AG04450 (cell line): ENCODE results near the gene TSPAN13. TPM values are rescaled to one million over a fixed set of nuclear protein-coding genes. Genes with fewer than 3 reads are reported as not detected.

ENCODE experiments used
- CTCF ChIA-PET: fragments of 300-600, 350-600 bp; formaldehyde crosslinking; extraction: SDS; loops from one replicate; lab custom pipeline; 2022; ENCODE audit warnings: antibody characterized with exemption, inconsistent platforms; lab: Charles Lee
- POLR2A ChIA-PET: fragments of 350-600 bp; formaldehyde crosslinking; extraction: SDS; loops from one replicate; lab custom pipeline; 2021; ENCODE audit warnings: antibody characterized with exemption, inconsistent platforms; lab: Yijun Ruan, JAX
- DNase-seq: peaks from one replicate; pipeline ENCODE4 v3.0.0-alpha.2; 2011; ENCODE audit warnings: low read depth, low spot score
- H3K27ac ChIP-seq: one replicate; pipeline ENCODE4 v1.5.1; 2012; ENCODE audit warnings: low read depth, low read length, control low read depth
- H3K27me3 ChIP-seq: one replicate; pipeline ENCODE4 v1.6.0; 2012; ENCODE audit warnings: low read length; ENCODE audit not compliant: control insufficient read depth, insufficient read depth
- H3K4me3 ChIP-seq: 2 replicates; pipeline ENCODE4 v1.5.1; 2011; ENCODE audit warnings: mild to moderate bottlenecking, low read depth, low read length, control low read depth
- H3K9me3 ChIP-seq: 2 replicates; pipeline ENCODE4 v1.5.1; 2012; ENCODE audit warnings: low read length; ENCODE audit not compliant: control insufficient read depth, insufficient read depth
- polyA plus RNA-seq: library from polyadenylated mRNA; depleted of rRNA; stranded (reverse); fragments of >200 nt; gene quantifications from 2 replicates; pipeline ENCODE4 v1.2.3, GENCODE V29; 2011
- TF ChIP-seq, protein P1 (sequence below): IDR thresholded peaks from 2 replicates; pipeline ENCODE4 v1.5.1; 2011; ENCODE audit warnings: low read depth, low read length, control low read depth, inconsistent platforms

The TSPAN13 gene
- polyA plus RNA-seq, 1 experiment: 10.1 TPM

- TF ChIP-seq, protein P1, sequence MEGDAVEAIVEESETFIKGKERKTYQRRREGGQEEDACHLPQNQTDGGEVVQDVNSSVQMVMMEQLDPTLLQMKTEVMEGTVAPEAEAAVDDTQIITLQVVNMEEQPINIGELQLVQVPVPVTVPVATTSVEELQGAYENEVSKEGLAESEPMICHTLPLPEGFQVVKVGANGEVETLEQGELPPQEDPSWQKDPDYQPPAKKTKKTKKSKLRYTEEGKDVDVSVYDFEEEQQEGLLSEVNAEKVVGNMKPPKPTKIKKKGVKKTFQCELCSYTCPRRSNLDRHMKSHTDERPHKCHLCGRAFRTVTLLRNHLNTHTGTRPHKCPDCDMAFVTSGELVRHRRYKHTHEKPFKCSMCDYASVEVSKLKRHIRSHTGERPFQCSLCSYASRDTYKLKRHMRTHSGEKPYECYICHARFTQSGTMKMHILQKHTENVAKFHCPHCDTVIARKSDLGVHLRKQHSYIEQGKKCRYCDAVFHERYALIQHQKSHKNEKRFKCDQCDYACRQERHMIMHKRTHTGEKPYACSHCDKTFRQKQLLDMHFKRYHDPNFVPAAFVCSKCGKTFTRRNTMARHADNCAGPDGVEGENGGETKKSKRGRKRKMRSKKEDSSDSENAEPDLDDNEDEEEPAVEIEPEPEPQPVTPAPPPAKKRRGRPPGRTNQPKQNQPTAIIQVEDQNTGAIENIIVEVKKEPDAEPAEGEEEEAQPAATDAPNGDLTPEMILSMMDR: no peak
- no peak overlapping the region for H3K4me3 ChIP-seq
- DNase-seq: no peak
- no peak overlapping the region for H3K27ac ChIP-seq
- ChIA-PET POLR2A (no interaction called here), CTCF (no interaction called here)
- no peaks in the 10 kb centered on the region for H3K9me3 ChIP-seq
- H3K27me3 ChIP-seq: no peaks in the 10 kb centered on the region
Observed at GRCh38 chr7:16729541-16729940, 24.0 kb upstream of the TSPAN13 start.

DNA sequence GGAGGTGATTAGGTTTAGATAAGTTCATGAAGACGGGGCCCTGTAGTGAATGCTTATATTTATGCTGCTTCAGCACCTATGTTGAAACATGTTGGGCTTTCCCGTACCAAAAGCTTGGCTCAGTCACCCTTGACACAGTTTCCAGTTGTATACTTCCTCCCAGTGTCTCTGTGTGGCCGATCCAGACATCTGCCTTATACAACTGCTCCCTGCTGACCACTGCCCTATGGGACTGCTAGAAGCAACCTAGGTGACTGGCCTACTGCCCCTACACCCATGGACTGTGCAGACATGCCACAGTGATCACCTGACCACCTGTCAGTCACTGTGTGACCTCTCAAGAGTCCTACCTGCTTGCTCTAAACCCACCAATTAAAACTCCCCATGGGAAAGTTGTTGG is 22.6 kb upstream of the TSPAN13 start:
- H3K9me3 ChIP-seq: no peaks in the 10 kb centered on the region
- ChIA-PET POLR2A (no interaction called here), CTCF (no interaction called here)
- no peak overlapping the region for H3K4me3 ChIP-seq
- H3K27ac ChIP-seq: no peak overlapping the region
- TF ChIP-seq, protein P1: no peak
- no peak for DNase-seq
- no peaks in the 10 kb centered on the region for H3K27me3 ChIP-seq

- no peak overlapping the region for H3K4me3 ChIP-seq
- CTCF ChIA-PET: no interaction called here
- no peak overlapping the region for H3K27ac ChIP-seq
- POLR2A ChIA-PET: no interaction called here
- H3K27me3 ChIP-seq: no peaks in the 10 kb centered on the region
- DNase-seq: no peak
- H3K9me3 ChIP-seq: no peaks in the 10 kb centered on the region
- TF ChIP-seq, protein P1: no peak
Observed at GRCh38 chr7:16732828-16733227, 20.7 kb upstream of the TSPAN13 start.

DNA sequence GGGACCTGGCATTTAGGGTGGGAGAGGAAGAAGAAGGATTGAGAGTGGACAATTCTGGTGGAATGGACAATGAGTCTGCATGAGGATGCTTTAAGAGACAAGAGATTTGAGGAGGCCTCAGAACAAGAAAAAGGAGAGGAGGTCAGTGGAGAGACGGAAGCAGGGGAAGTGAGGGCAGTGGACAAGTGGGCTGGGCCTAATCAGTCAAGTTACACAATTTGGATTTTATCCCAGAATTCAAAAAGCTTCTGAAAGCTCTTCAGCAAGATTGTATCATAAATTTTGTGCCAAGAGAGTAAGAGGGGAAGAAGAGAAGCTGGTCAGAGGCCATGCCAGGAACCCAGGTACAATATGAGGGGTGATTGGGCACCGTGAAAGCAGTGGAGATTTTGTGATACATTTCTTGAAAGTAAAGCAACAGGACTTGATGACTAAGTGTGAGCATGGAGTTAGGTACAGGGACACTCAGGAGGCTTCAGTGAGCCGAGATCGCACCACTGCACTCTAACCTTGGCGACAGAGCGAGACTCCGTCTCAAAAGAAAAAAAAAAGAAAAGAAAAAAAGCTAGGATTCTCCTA is 19.3 kb upstream of the TSPAN13 start:
- Histone ChIP-seq H3K27me3 (no peaks in the 10 kb centered on the region), H3K27ac (no peak overlapping the region), H3K4me3 (no peak overlapping the region), H3K9me3 (no peaks in the 10 kb centered on the region)
- TF ChIP-seq, protein P1: no peak
- no peak for DNase-seq
- POLR2A ChIA-PET: no interaction called here
- CTCF ChIA-PET: interaction anchor here (0.6 to 2.2 kb wide), 2 partner anchors 10 to 1081 kb away, joined by 3 to 7 read pairs; no protein-coding TSS in a partner anchor

- POLR2A ChIA-PET: no interaction called here
- CTCF ChIA-PET: interaction anchor here (0.6 to 2.2 kb wide), 2 partner anchors 9 to 1080 kb away, joined by 3 to 7 read pairs; no protein-coding TSS in a partner anchor
- Histone ChIP-seq H3K27ac (no peak overlapping the region), H3K27me3 (no peaks in the 10 kb centered on the region), H3K4me3 (no peak overlapping the region), H3K9me3 (no peaks in the 10 kb centered on the region)
- TF ChIP-seq, protein P1: no peak
- DNase-seq: no peak
Observed at GRCh38 chr7:16735020-16735419, 18.5 kb upstream of the TSPAN13 start.
